GM21786 (cell line): ENCODE measurements around the gene MBP.

Experiments
- ATAC-seq: cut with Tn5 transposase; IDR thresholded peaks from one replicate; pipeline ENCODE4 v1.9.1; 2021; ENCODE audit not compliant: unreplicated experiment

MBP gene

GRCh38 chr18:77151772-77152520 lies 19.4 kb upstream of the MBP start:
- ATAC-seq, result no peak

DNA sequence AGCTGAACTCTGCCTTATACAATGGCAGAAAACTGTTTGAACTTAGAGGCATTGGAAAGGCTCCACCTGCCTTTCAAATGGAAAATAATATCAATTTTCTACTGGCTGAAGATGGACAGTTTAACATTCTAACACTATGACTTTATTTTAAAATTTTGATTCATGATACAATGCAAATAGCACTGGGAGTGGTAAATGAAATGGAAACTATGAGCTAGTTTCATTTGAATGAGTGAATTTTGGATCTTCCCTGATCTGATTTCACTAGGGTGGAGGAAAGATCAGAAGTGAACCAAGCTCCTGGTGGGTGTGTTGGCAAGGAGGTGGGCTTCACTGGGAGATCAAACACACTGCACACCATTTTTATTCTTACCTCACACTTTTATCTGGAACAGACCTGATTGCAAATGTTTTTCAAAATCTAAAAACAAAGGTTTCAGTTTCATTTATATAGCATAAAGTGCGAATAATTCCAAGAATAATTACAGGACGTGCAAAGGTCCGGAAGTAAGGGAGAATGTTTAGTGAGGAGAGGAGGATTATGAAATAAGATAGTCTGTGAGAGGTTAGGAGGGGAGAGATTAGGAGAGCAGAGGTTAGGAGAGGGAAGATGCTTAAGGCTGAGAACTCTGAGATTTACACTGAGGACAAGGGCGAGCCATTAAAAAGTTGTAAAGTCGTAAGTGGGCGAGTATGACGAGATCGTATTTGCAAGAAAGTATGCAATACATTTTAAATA lies 18.6 kb upstream of the MBP start:
- ATAC-seq, result no peak

GRCh38 chr18:77150588-77150987 lies 18.0 kb upstream of the MBP start:
- no peak for ATAC-seq

- no peak for ATAC-seq
Observed at GRCh38 chr18:77148289-77148688, 15.7 kb upstream of the MBP start.

DNA sequence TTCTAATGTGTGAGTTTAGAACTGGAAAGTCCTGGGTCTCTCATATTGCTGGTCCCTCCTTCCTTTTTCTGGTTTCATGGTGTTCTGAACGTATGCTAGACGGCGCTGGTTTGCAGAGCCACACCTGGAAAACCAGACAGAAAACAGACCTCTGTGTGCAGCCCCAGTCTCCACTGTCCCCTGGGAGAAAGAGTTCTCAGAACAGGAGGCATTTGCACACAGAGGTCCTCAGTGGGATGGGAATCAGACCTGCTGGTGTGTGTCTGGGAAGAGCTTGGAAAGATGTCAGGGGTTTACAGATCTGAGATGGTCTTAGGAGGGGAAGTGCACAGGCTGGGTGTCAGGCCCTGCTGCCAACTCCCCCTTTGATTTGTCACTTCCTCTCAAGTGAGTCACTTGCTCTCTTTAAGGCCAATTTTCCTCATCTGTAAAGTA lies 14.9 kb upstream of the MBP start:
- no peak for ATAC-seq

DNA sequence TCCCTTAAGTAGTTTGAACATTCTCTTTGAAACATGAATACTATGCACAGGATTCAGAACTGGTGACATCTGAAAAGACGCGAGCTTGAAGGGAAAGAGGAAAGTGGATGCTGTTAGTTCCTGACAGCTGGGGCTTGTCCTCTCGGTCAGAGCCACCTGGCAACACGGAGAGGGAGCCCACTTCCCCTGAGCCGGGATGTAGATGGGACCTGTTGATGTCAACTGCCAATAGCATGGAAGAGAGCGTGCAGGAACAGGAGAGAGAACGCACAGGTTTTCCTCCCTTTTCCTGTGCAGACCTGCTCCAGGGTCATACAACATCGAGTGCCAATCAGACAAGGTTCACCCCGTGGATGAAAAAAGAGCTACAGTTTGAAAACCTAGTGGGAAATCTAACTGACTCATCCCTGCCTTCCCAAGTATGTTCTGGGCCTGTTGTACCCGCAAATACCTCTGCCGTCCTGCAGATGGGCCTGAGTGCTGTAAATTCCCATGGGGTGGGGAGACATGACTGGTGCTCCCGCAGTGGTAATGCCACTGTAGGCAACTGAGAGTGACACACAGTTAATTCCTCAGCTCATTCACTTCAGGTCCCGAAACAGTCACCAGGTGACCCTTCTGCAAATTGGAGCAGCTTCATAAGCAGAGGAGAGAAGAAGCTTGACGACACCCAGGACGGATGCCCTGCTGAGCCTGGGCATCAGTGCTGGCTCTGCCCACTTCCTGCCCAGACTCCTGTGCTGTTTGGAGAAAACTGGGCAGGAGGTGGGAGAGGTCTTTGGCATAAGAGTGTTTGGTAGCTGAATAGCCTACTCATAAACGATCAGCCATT lies 13.9 kb upstream of the MBP start:
- no peak for ATAC-seq

GRCh38 chr18:77145364-77145901 lies 12.8 kb upstream of the MBP start:
- no peak for ATAC-seq

- ATAC-seq, result no peak
Observed at GRCh38 chr18:77144451-77145118, 12.0 kb upstream of the MBP start.

- no peak for ATAC-seq
Observed at GRCh38 chr18:77144046-77144445, 11.5 kb upstream of the MBP start.

- ATAC-seq, result no peak
Observed at GRCh38 chr18:77143196-77143595, 10.6 kb upstream of the MBP start.

DNA sequence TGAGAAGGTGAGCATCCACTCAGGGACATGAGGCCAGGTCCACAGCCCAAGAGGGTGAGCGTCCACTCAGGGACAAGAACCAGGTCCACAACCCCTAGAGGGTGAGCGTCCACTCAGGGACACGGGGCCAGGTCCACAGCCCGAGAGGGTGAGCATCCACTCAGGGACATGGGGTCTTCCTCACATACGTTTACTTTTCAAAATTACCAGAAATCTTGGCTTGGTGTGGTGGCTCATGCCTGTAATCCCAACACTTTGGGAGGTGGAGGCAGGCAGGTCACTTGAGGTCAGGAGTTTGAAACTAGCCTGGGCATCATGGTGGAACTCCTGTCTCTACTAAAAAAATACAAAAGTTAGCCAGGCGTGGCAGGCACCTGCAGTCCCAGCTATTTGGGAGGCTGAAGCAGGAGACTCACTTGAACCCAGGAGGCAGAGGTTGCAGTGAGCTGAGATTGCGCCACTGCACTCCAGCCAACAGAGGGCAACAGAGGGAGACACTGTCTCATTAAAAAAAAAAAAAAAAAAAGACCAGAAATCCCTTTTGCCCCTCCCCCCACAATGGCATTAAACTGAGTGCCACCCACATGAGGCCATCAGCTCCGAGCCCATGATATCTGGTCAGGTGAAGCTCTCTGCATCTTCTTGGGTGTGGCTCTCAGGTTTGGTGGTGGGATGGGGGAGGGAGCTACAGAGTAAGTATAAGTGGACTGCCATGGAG lies 9.0 kb upstream of the MBP start:
- ATAC-seq, result no peak

DNA sequence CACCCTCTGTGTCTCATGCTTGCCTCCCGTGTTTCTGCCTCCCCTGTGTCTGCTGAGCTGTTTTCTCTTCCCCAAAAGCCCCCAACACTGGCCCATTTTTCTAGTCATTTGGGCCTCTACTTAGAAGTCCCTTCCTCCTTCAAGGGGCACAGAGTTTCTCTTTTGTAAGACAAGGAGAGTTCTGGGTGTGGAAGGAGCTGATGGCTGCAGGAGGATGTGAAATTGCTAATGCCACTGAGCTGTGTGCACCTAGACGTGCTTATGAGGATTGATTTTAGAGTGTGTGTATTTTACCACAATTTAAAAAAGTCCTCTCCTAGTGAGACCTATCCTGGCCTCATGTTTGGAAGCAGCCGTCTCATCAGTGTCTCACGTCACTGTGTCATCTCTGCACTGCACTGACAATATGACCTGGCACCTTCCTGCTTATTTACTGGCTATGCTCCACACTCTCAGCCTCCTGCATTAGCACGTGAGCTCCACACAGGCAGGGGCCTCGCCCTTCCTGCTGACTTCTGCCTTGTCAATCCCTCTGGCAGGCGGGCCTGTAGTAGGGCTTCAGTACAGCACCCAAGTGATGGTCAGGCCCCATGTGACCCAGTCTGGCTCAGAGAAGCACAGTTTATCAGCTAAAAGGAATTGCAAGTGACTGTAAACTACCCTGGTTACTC lies 8.0 kb upstream of the MBP start:
- no peak for ATAC-seq

DNA sequence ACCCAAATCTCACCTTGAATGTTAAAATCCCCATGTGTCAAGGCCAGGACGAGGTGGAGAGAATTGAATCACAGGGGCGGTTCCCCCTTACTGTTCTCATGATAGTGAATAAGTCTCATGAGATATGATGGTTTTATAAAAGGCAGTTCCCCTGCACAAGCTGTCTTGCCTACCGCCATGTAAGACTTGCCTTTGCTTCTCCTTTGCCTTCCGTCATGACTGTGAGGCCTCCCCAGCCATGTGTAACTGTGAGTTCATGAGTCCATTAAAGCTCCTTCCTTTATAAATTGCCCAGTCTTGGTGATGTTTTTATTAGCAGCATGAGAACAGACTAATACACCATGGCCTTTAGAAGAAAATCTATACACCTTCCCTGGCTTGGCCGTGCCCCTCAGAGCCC lies 7.4 kb upstream of the MBP start:
- ATAC-seq, result no peak

- no peak for ATAC-seq
Observed at GRCh38 chr18:77139619-77140018, 7.0 kb upstream of the MBP start.

DNA sequence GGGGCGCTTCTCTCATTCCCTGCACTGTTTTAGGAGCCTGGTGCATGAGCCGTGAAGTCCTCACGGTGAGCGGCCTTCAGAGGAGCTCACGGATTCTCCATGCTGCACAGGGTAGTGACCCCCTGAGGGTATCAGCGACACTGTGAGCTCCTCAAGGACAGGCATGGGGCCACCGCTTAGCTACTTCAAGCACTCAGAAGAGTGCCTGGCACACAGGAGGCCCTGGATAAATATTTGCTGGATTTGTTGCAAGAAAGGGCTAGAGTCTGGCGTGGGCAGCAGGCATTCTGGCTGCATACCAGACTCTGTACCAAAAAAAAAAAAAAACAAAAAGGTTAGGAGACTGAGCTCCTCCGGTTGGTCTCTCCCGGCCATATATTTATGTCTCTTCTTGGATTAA lies 5.7 kb upstream of the MBP start:
- no peak for ATAC-seq

- no peak for ATAC-seq
Observed at GRCh38 chr18:77137851-77138250, 5.3 kb upstream of the MBP start.

DNA sequence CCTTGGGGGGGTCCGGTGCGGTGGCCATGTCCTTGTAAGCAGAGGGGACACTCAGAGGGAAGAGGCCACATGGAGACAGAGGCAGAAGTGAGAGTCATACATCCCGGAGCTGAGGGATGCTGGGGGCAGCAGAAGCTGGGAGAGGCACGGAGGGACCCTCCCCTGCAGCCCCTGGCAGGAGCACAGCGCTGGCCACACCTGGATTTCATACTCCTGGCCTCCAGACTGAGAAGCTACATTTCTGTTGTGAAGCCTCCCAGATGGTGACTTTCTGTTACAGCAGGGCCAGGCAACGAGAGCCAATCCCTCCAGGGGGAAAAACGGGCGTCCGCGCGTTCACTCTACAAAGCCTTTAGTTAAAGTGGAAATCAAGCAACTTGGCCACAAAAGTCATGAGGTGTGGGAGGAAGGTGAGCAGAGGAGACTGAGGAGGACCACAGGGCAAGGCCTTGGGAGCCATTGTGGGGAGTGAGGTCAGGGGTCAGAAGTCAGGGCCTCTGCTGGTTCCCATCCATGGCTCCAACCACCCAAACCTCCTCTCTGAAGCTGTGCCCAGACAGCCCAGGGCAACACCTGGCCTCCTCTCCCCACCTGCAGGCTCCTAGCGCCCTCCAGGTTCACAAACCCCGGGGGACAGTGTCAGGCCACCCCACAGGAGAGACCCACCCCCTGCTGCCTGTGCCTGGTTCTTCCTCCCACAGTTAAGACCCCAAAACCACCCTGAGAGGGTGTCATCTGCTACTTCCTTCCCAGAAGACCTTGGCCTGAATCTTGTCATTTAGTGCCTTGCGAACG lies 4.5 kb upstream of the MBP start:
- no peak for ATAC-seq

- no peak for ATAC-seq
Observed at GRCh38 chr18:77136076-77136718, 3.6 kb upstream of the MBP start.
